DND-41 (cell line): ENCODE measurements around the gene OMA1.

Source experiments
- CTCF ChIP-seq: IDR thresholded peaks from 2 replicates; pipeline ENCODE4 v1.5.1; 2012; ENCODE audit warnings: borderline replicate concordance, low read length, moderate library complexity, mild to moderate bottlenecking; ENCODE audit not compliant: poor library complexity, severe bottlenecking; ENCODE audit errors: extremely low read depth
- EZH2 ChIP-seq: IDR thresholded peaks from 3 replicates; pipeline ENCODE4 v1.6.1; 2012; ENCODE audit warnings: borderline replicate concordance, low read depth, mild to moderate bottlenecking, moderate library complexity, low read length, inconsistent platforms; ENCODE audit not compliant: severe bottlenecking

DNA sequence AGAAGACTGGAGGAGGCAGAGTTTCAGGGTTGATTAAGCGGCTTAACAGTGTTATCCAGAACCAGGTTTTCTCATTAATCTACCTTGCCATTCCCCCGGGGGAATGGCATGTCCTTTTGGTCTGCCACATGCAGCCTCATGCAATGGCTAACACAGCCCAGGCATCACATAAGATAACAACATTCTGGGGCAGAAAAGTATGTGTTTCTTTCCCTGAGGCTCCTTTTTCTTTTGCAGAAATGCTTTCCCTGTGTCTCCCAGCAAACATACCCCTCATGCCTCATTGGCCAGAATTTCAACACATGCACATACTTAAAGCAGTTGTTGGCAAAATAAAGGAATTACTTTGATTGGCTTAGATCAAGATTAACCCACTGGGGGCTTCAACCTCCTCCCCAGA, 98.6 kb downstream of the OMA1 start:
- TF ChIP-seq CTCF, result no peak
- TF ChIP-seq EZH2, result no peak
